ENCODE results near the gene CYP26B1. TPM values are rescaled to one million over a fixed set of nuclear protein-coding genes. Genes with fewer than 3 reads are reported as not detected.

CYP26B1 gene
- total RNA-seq, 2 donors from 2014 or later = 0.52 to 4.9 TPM

DNA sequence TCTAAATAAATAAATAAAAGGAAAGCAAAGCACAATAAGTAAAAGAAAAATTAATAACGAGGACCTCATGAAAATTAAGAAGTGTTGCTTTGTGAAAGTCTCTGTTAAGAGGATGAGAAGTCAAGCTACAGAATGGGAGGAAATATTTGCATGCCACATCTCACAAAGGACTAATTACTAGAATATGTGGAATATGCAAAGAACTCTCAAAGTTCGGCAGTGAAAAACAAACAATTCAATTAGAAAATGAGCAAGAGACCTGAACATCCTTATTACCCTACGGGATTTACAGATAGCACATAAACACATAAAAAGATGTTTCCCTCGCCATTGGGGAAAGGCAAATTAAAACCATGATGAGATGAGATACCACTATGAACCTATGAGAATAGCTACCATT lies 23.3 kb downstream of the CYP26B1 start:
- H3K9me3 ChIP-seq = no peaks in the 10 kb centered on the region
- intact Hi-C loops (cut with DNase I) = no loop called here
- no peaks in the 10 kb centered on the region for H3K27me3 ChIP-seq
- TF ChIP-seq POLR2A (IDR thresholded peaks at IDR 0.05) = no peak
- TF ChIP-seq, protein P1, sequence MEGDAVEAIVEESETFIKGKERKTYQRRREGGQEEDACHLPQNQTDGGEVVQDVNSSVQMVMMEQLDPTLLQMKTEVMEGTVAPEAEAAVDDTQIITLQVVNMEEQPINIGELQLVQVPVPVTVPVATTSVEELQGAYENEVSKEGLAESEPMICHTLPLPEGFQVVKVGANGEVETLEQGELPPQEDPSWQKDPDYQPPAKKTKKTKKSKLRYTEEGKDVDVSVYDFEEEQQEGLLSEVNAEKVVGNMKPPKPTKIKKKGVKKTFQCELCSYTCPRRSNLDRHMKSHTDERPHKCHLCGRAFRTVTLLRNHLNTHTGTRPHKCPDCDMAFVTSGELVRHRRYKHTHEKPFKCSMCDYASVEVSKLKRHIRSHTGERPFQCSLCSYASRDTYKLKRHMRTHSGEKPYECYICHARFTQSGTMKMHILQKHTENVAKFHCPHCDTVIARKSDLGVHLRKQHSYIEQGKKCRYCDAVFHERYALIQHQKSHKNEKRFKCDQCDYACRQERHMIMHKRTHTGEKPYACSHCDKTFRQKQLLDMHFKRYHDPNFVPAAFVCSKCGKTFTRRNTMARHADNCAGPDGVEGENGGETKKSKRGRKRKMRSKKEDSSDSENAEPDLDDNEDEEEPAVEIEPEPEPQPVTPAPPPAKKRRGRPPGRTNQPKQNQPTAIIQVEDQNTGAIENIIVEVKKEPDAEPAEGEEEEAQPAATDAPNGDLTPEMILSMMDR (IDR thresholded peaks at IDR 0.05) = no peak
- 55 to 64% methylated on average over 4 of the region's 4 CpGs for WGBS, 2 donors
- H3K4me3 ChIP-seq = no peak overlapping the region
- H3K4me1 ChIP-seq = no peaks in the 10 kb centered on the region
- DNase-seq (no peak), ATAC-seq (no peak)
- H3K36me3 ChIP-seq (replicated peaks in 1 of 2; ENCODE audit: insufficient read depth in 1 of 2, low read depth in 2 of 2) = no peaks in the 10 kb centered on the region
- H3K27ac ChIP-seq = no peak overlapping the region

DNA sequence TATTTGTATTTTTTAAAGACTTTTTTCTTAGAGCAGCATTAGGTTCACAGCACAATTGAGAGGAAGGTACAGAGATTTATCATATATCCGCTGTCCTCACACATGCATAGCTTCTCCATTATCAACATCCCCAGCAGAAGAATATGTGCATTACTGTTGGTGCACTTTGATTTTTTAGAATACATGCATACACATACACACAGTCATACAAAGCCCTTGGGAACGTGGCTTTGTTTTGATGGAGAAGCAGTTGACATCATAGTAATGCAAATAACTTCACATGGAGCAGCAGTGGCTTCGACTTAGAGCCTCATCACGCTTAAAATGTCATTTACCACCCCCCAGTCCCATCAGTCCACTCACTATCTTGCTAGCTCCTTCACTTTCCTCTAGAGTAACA lies 26.5 kb downstream of the CYP26B1 start:
- Histone ChIP-seq H3K36me3 (replicated peaks in 1 of 2; ENCODE audit: insufficient read depth in 1 of 2, low read depth in 2 of 2) (no peaks in the 10 kb centered on the region), H3K27ac (no peak overlapping the region), H3K27me3 (no peaks in the 10 kb centered on the region), H3K9me3 (no peaks in the 10 kb centered on the region), H3K4me1 (no peaks in the 10 kb centered on the region), H3K4me3 (no peak overlapping the region)
- ATAC-seq (no peak), DNase-seq (no peak)
- intact Hi-C loops (cut with DNase I) = no loop called here
- WGBS, 2 donors = 60 to 64% methylated on average over 4 of the region's 4 CpGs
- TF ChIP-seq, protein P1 (IDR thresholded peaks at IDR 0.05) = no peak
- no peak for TF ChIP-seq POLR2A (IDR thresholded peaks at IDR 0.05)

DNA sequence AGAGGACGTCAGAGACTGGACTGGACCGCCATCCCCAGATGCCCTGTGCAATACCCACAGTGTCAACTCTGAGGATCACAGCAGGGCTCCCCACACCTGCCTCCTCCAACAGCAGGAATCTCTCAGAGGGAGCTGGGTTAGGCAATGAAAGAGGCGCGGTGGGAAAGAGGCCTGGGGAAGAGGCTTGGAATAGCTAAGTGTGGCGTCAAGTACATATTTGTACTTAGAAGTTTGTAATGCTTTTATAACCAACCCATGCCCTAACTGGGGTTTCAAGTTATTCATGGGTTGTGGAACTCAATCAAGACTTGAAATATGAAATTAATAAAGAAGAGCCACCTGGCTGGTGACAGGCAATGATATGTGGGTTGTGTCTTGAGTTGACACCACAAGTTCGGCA lies 28.7 kb downstream of the CYP26B1 start:
- H3K36me3 ChIP-seq (replicated peaks in 1 of 2; ENCODE audit: insufficient read depth in 1 of 2, low read depth in 2 of 2) = no peaks in the 10 kb centered on the region
- no peaks in the 10 kb centered on the region for H3K9me3 ChIP-seq
- ATAC-seq (no peak), DNase-seq (no peak)
- TF ChIP-seq, protein P1 (IDR thresholded peaks at IDR 0.05) = no peak
- TF ChIP-seq POLR2A (IDR thresholded peaks at IDR 0.05) = no peak
- H3K27me3 ChIP-seq = no peaks in the 10 kb centered on the region
- H3K4me3 ChIP-seq = no peak overlapping the region
- no peak overlapping the region for H3K27ac ChIP-seq
- 85 to 94% methylated on average over 6 of the region's 6 CpGs for WGBS, 2 donors
- no peaks in the 10 kb centered on the region for H3K4me1 ChIP-seq
- intact Hi-C loops (cut with DNase I) = no loop called here

DNA sequence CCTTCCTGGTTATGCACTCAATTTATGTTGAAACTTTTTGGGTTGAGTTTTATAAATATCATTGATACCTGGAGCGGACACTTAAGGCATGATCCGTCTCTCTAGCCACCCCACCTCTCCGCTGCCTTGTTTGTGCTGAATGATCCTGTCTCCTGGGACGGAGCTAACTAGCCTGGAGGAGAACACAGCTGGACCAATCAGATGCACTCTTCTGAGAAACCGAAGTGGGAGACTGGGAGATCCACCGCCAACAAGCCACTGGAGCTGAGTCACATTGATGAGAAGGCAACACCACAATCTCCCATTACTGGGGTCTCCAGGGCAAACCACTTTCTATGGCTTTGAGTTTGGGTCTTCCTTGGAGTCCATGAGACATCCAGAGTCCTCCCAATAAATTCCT lies 29.3 kb downstream of the CYP26B1 start:
- Histone ChIP-seq H3K4me1 (no peaks in the 10 kb centered on the region), H3K9me3 (no peaks in the 10 kb centered on the region), H3K27ac (no peak overlapping the region), H3K27me3 (no peaks in the 10 kb centered on the region), H3K4me3 (no peak overlapping the region), H3K36me3 (replicated peaks in 1 of 2; ENCODE audit: insufficient read depth in 1 of 2, low read depth in 2 of 2) (no peaks in the 10 kb centered on the region)
- DNase-seq (no peak), ATAC-seq (no peak)
- 81% methylated on average over 6 of the region's 6 CpGs for WGBS, 2 donors
- TF ChIP-seq, protein P1 (IDR thresholded peaks at IDR 0.05) = no peak
- no peak for TF ChIP-seq POLR2A (IDR thresholded peaks at IDR 0.05)
- intact Hi-C loops (cut with DNase I) = no loop called here

DNA sequence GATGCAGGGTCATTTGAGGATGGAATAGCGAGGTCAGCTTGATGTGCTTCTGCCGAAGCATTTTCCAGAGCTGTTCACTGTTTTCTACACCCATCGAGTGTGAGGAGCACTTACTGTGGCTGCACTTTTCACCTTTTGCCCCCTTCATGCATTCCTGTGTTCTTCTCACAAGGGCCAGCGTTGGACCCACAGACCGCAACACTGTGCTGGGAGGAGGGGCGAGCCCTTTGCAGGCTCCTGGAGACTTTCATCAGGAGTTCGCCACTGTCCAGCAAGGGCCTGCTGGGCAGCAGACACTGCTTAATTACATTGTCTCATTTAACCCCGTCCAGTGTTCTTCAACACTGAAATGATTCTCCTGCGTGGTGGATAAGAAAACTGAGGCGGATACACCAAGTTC lies 29.9 kb downstream of the CYP26B1 start:
- H3K4me1 ChIP-seq = no peaks in the 10 kb centered on the region
- WGBS, 2 donors = 77 to 85% methylated on average over 10 of the region's 10 CpGs
- H3K36me3 ChIP-seq (replicated peaks in 1 of 2; ENCODE audit: insufficient read depth in 1 of 2, low read depth in 2 of 2) = no peaks in the 10 kb centered on the region
- no peak overlapping the region for H3K27ac ChIP-seq
- intact Hi-C loops (cut with DNase I) = no loop called here
- H3K27me3 ChIP-seq = no peaks in the 10 kb centered on the region
- no peaks in the 10 kb centered on the region for H3K9me3 ChIP-seq
- no peak overlapping the region for H3K4me3 ChIP-seq
- TF ChIP-seq POLR2A (IDR thresholded peaks at IDR 0.05) = no peak
- TF ChIP-seq, protein P1 (IDR thresholded peaks at IDR 0.05) = no peak
- ATAC-seq (no peak), DNase-seq (no peak)

Measured in body of pancreas (tissue), 4 donors.